ENCODE measurements around the gene HLA-DMA. TPM values are rescaled to one million over a fixed set of nuclear protein-coding genes. Genes with fewer than 3 reads are reported as not detected.

The HLA-DMA gene
- total and polyA plus RNA-seq, 2 of the 13 experiments (the other 11 are each of a cell fraction or from before 2014, with no cell fraction given), result 0.70 to 0.71 TPM

DNA sequence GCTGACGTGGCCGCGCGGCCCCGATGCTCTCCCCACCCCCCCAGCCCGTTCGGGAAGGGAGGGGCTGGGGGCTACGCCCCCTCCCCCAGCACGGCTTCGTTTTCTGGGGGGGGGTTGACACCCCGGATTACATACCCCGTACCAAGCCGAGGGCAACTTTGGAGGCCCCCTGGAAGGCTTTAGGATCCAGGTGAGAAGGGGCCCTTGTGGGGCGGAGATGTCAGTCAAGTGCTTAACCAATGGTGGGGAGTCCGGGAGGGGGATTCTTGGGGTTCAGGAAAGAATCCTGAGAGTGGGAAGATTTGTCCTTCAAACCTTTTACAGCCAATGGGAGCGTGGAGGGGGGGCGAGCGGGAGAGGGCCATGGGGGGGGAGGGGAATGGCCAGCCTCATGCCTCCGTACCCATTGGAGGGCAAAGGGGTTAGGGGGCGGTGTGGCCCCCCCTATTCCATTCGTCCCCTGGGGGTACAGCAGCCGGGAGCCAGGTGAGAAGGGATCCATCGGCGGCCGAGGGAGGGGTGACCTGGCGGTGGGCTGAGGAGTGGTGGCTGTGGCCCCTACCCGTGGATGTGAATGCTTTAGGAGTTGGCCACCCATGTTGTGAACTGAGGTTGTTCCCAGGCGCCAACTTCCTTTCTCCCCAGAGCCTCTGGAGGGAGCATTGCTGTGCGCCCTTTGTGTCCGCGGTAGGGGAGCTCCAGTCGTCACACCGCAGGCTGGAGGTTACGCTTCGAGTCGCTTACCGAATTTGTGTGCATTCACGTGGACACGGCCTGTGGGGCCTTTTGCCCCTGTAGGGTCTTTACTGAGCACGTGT is 16.2 kb upstream of the HLA-DMA start (continued):
- TF ChIP-seq HOXA7 (CRISPR knock-in tag; IDR thresholded peaks at IDR 0.05) (no peak), ZNF260 (CRISPR knock-in tag; IDR thresholded peaks at IDR 0.05; ENCODE audit: borderline replicate concordance, low read depth) (no peak), KDM4B (CRISPR knock-in tag; IDR thresholded peaks at IDR 0.05) (peak; percentile 56; the same call in 1 of the 2 replicates), ZNF33B (CRISPR knock-in tag; IDR thresholded peaks at IDR 0.05) (no peak), ZNF263 (CRISPR knock-in tag; IDR thresholded peaks at IDR 0.05) (peak; percentile 75), ZNF138 (CRISPR knock-in tag; IDR thresholded peaks at IDR 0.05; ENCODE audit: low read depth) (no peak; the same call in 1 of the 2 replicates), NFATC3 (CRISPR knock-in tag; IDR thresholded peaks at IDR 0.05) (peak; percentile 17; the same call in 1 of the 2 replicates), SATB2 (CRISPR knock-in tag; IDR thresholded peaks at IDR 0.05) (0 out of 2 replicates have a peak, but pooled peaks have one; percentile 64), NFKB2 (CRISPR knock-in tag; IDR thresholded peaks at IDR 0.05; ENCODE audit: borderline replicate concordance) (peak; percentile 79), SIX1 (CRISPR knock-in tag; IDR thresholded peaks at IDR 0.05; ENCODE audit: borderline replicate concordance) (no peak), ZNF235 (CRISPR knock-in tag; IDR thresholded peaks at IDR 0.05; ENCODE audit: borderline replicate concordance) (peak; percentile 72; the same call in 1 of the 2 replicates), EEA1 (CRISPR knock-in tag; IDR thresholded peaks at IDR 0.05; ENCODE audit: borderline replicate concordance) (no peak; the same call in 1 of the 2 replicates), ZNF746 (CRISPR knock-in tag; IDR thresholded peaks at IDR 0.05) (peak; percentile 27; the same call in 1 of the 2 replicates), ZNF678 (CRISPR knock-in tag; IDR thresholded peaks at IDR 0.05) (peak; percentile 75; the same call in 1 of the 2 replicates), SMC3 (IDR thresholded peaks at IDR 0.05; ENCODE audit: low read length) (no peak), MAFK (conservative IDR thresholded peaks at IDR 0.05 in 1 of 2, IDR thresholded peaks at IDR 0.05 in 1 of 2; ENCODE audit: low read length in 2 of 2) (no peak), HOXA3 (CRISPR knock-in tag; IDR thresholded peaks at IDR 0.05) (peak; percentile 74), PHF5A (CRISPR knock-in tag; IDR thresholded peaks at IDR 0.05; ENCODE audit: low read depth, unreplicated experiment) (peak; percentile 21), ZNF570 (CRISPR knock-in tag; IDR thresholded peaks at IDR 0.05; ENCODE audit: borderline replicate concordance) (0 out of 2 replicates have a peak, but pooled peaks have one; percentile 32), TBL1XR1 (IDR thresholded peaks at IDR 0.05; ENCODE audit: borderline replicate concordance, low read length, partially characterized antibody) (peak; percentile 15), HES4 (CRISPR knock-in tag; IDR thresholded peaks at IDR 0.05; ENCODE audit: borderline replicate concordance) (peak; percentile 81; the same call in 1 of the 2 replicates), HNF4A (CRISPR knock-in tag; IDR thresholded peaks at IDR 0.05) (0 out of 2 replicates have a peak, but pooled peaks have one; percentile 14), ZBTB7A (CRISPR knock-in tag; IDR thresholded peaks at IDR 0.05) (peak; percentile 76)
- TF ChIP-seq, protein P1, sequence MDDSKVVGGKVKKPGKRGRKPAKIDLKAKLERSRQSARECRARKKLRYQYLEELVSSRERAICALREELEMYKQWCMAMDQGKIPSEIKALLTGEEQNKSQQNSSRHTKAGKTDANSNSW (CRISPR knock-in tag; IDR thresholded peaks at IDR 0.05; ENCODE audit: borderline replicate concordance), result peak; percentile 16; the same call in 1 of the 2 replicates
- TF ChIP-seq, protein P2, sequence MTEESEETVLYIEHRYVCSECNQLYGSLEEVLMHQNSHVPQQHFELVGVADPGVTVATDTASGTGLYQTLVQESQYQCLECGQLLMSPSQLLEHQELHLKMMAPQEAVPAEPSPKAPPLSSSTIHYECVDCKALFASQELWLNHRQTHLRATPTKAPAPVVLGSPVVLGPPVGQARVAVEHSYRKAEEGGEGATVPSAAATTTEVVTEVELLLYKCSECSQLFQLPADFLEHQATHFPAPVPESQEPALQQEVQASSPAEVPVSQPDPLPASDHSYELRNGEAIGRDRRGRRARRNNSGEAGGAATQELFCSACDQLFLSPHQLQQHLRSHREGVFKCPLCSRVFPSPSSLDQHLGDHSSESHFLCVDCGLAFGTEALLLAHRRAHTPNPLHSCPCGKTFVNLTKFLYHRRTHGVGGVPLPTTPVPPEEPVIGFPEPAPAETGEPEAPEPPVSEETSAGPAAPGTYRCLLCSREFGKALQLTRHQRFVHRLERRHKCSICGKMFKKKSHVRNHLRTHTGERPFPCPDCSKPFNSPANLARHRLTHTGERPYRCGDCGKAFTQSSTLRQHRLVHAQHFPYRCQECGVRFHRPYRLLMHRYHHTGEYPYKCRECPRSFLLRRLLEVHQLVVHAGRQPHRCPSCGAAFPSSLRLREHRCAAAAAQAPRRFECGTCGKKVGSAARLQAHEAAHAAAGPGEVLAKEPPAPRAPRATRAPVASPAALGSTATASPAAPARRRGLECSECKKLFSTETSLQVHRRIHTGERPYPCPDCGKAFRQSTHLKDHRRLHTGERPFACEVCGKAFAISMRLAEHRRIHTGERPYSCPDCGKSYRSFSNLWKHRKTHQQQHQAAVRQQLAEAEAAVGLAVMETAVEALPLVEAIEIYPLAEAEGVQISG (CRISPR knock-in tag; IDR thresholded peaks at IDR 0.05), result peak; percentile 61
- TF ChIP-seq, protein P3, sequence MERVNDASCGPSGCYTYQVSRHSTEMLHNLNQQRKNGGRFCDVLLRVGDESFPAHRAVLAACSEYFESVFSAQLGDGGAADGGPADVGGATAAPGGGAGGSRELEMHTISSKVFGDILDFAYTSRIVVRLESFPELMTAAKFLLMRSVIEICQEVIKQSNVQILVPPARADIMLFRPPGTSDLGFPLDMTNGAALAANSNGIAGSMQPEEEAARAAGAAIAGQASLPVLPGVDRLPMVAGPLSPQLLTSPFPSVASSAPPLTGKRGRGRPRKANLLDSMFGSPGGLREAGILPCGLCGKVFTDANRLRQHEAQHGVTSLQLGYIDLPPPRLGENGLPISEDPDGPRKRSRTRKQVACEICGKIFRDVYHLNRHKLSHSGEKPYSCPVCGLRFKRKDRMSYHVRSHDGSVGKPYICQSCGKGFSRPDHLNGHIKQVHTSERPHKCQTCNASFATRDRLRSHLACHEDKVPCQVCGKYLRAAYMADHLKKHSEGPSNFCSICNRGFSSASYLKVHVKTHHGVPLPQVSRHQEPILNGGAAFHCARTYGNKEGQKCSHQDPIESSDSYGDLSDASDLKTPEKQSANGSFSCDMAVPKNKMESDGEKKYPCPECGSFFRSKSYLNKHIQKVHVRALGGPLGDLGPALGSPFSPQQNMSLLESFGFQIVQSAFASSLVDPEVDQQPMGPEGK (CRISPR knock-in tag; IDR thresholded peaks at IDR 0.05), result peak; percentile 48
